Activated naive CD4-positive, alpha-beta T cell treated with anti-CD3 and anti-CD28 coated beads, Interleukin-2, amount 10 ng/mL, durations not matched to agents 7 days and 5 days (primary cell): ENCODE results near the gene HLA-DOA.
A peak's percentile ranks its signal among the peaks of the same experiment; 100 is the strongest.

Source experiments
- CTCF ChIA-PET: fragments of 350-600 bp; sonication (Branson Sonifier 250); formaldehyde crosslinking; loops from one replicate; lab custom pipeline; 2021; ENCODE audit warnings: antibody characterized with exemption; lab: Charles Lee
- DNase-seq: peaks from one replicate; pipeline ENCODE4 v3.0.0-alpha.2; 2020
- H3K27ac Mint-ChIP-seq: one replicate; pipeline ENCODE4 v1.8.0; 2021; ENCODE audit warnings: mild to moderate bottlenecking, moderate library complexity, mixed read lengths
- H3K27me3 Mint-ChIP-seq: one replicate; pipeline ENCODE4 v1.8.0; 2021; ENCODE audit warnings: mild to moderate bottlenecking, mixed read lengths
- H3K36me3 Mint-ChIP-seq: one replicate; pipeline ENCODE4 v1.8.0; 2021; ENCODE audit warnings: mixed read lengths
- H3K4me1 Mint-ChIP-seq: one replicate; pipeline ENCODE4 v1.8.0; 2021; ENCODE audit warnings: mixed read lengths
- H3K4me3 Mint-ChIP-seq: one replicate; pipeline ENCODE4 v1.8.0; 2021; ENCODE audit warnings: mild to moderate bottlenecking, moderate library complexity, mixed read lengths
- H3K9me3 Mint-ChIP-seq: one replicate; pipeline ENCODE4 v1.8.0; 2021; ENCODE audit warnings: mixed read lengths

Gene HLA-DOA

GRCh38 chr6:32979720-32980487 is 29.5 kb downstream of the HLA-DOA start:
- Mint-ChIP-seq H3K4me1 (peaks cover 62% of the 10 kb centered on the region), H3K27me3 (no peaks in the 10 kb centered on the region), H3K36me3 (peaks cover 70% of the 10 kb centered on the region), H3K4me3 (no peak overlapping the region), H3K9me3 (no peaks in the 10 kb centered on the region), H3K27ac (peak overlapping the region; percentile 46)
- CTCF ChIA-PET, result interaction anchor here (1.0 to 4.2 kb wide), 5 partner anchors 13 to 142 kb away, joined by 3 to 16 read pairs (median 3); partner anchors contain the start of gene TAP2
- DNase-seq, result no peak

- no peak overlapping the region for H3K27ac Mint-ChIP-seq
- H3K4me3 Mint-ChIP-seq, result no peak overlapping the region
- no peaks in the 10 kb centered on the region for H3K9me3 Mint-ChIP-seq
- H3K27me3 Mint-ChIP-seq, result no peaks in the 10 kb centered on the region
- peaks cover 88% of the 10 kb centered on the region for H3K36me3 Mint-ChIP-seq
- CTCF ChIA-PET, result interaction anchor here (1.2 to 4.2 kb wide), 3 partner anchors 24 to 139 kb away, joined by 4 to 16 read pairs (median 5); partner anchors contain the start of gene TAP2
- peaks cover 48% of the 10 kb centered on the region for H3K4me1 Mint-ChIP-seq
- no peak for DNase-seq
Observed at GRCh38 chr6:32977953-32978324, 31.5 kb downstream of the HLA-DOA start.

GRCh38 chr6:32977272-32977952 is 32.0 kb downstream of the HLA-DOA start:
- CTCF ChIA-PET, result interaction anchor here (1.2 to 4.2 kb wide), 3 partner anchors 23 to 139 kb away, joined by 4 to 16 read pairs (median 5); partner anchors contain the start of gene TAP2
- H3K4me3 Mint-ChIP-seq, result no peak overlapping the region
- no peak for DNase-seq
- peaks cover 91% of the 10 kb centered on the region for H3K36me3 Mint-ChIP-seq
- H3K4me1 Mint-ChIP-seq, result peaks cover 47% of the 10 kb centered on the region
- peak overlapping the region; percentile 50 for H3K27ac Mint-ChIP-seq
- no peaks in the 10 kb centered on the region for H3K9me3 Mint-ChIP-seq
- peaks cover 1% of the 10 kb centered on the region for H3K27me3 Mint-ChIP-seq

- no peak for DNase-seq
- Mint-ChIP-seq H3K9me3 (no peaks in the 10 kb centered on the region), H3K4me1 (peaks cover 46% of the 10 kb centered on the region), H3K4me3 (peak overlapping the region; percentile 85), H3K27ac (peak overlapping the region; percentile 70), H3K36me3 (peaks cover 91% of the 10 kb centered on the region), H3K27me3 (peaks cover 8% of the 10 kb centered on the region)
- CTCF ChIA-PET, result interaction anchor here (0.6 to 4.1 kb wide), 5 partner anchors 8 to 121 kb away, joined by 4 to 28 read pairs (median 5); no protein-coding TSS in a partner anchor
Observed at GRCh38 chr6:32976334-32977069, 32.9 kb downstream of the HLA-DOA start.

GRCh38 chr6:32975886-32976285 is 33.5 kb downstream of the HLA-DOA start:
- Mint-ChIP-seq H3K27ac (peak overlapping the region; percentile 64), H3K9me3 (no peaks in the 10 kb centered on the region), H3K4me3 (peak overlapping the region; percentile 85), H3K36me3 (peaks cover 94% of the 10 kb centered on the region), H3K4me1 (peaks cover 46% of the 10 kb centered on the region), H3K27me3 (peaks cover 10% of the 10 kb centered on the region)
- CTCF ChIA-PET, result interaction anchor here (0.8 to 4.1 kb wide), 2 partner anchors 8 kb away, joined by 4 to 28 read pairs; no protein-coding TSS in a partner anchor
- no peak for DNase-seq

GRCh38 chr6:32974541-32975308 is 34.7 kb downstream of the HLA-DOA start:
- no peak for DNase-seq
- peak overlapping the region; percentile 71 for H3K27ac Mint-ChIP-seq
- peaks cover 92% of the 10 kb centered on the region for H3K36me3 Mint-ChIP-seq
- CTCF ChIA-PET, result interaction anchor here (1.1 to 13.4 kb wide), 11 partner anchors 9 to 136 kb away, joined by 3 to 240 read pairs (median 6); partner anchors contain the start of genes HLA-DMA, PSMB9, TAP1 and TAP2
- H3K4me1 Mint-ChIP-seq, result peaks cover 41% of the 10 kb centered on the region
- no peaks in the 10 kb centered on the region for H3K9me3 Mint-ChIP-seq
- peaks cover 10% of the 10 kb centered on the region for H3K27me3 Mint-ChIP-seq
- peak overlapping the region; percentile 85 for H3K4me3 Mint-ChIP-seq

- peak; percentile 61 for DNase-seq
- CTCF ChIA-PET, result interaction anchor here (0.6 to 13.4 kb wide), 13 partner anchors 10 to 135 kb away, joined by 3 to 240 read pairs (median 6); partner anchors contain the start of genes HLA-DMA, PSMB9, TAP1 and TAP2
- H3K27ac Mint-ChIP-seq, result peak overlapping the region; percentile 97
- H3K36me3 Mint-ChIP-seq, result peaks cover 89% of the 10 kb centered on the region
- peaks cover 38% of the 10 kb centered on the region for H3K4me1 Mint-ChIP-seq
- H3K9me3 Mint-ChIP-seq, result no peaks in the 10 kb centered on the region
- peaks cover 10% of the 10 kb centered on the region for H3K27me3 Mint-ChIP-seq
- peak overlapping the region; percentile 85 for H3K4me3 Mint-ChIP-seq
Observed at GRCh38 chr6:32974016-32974333, 35.4 kb downstream of the HLA-DOA start.

GRCh38 chr6:32973144-32974015 is 36.0 kb downstream of the HLA-DOA start:
- no peaks in the 10 kb centered on the region for H3K9me3 Mint-ChIP-seq
- CTCF ChIA-PET, result interaction anchor here (0.6 to 13.4 kb wide), 15 partner anchors 9 to 135 kb away, joined by 3 to 240 read pairs (median 4); partner anchors contain the start of genes HLA-DMA, PSMB9, TAP1 and TAP2
- peaks cover 83% of the 10 kb centered on the region for H3K36me3 Mint-ChIP-seq
- peaks cover 10% of the 10 kb centered on the region for H3K27me3 Mint-ChIP-seq
- H3K4me3 Mint-ChIP-seq, result peak overlapping the region; percentile 85
- peak overlapping the region; percentile 97 for H3K27ac Mint-ChIP-seq
- peaks cover 34% of the 10 kb centered on the region for H3K4me1 Mint-ChIP-seq
- DNase-seq, result peak; percentile 57

GRCh38 chr6:32972353-32973143 is 36.8 kb downstream of the HLA-DOA start:
- Mint-ChIP-seq H3K27ac (peak overlapping the region; percentile 97), H3K9me3 (no peaks in the 10 kb centered on the region), H3K27me3 (peaks cover 10% of the 10 kb centered on the region), H3K4me1 (peaks cover 26% of the 10 kb centered on the region), H3K4me3 (peak overlapping the region; percentile 85), H3K36me3 (peaks cover 75% of the 10 kb centered on the region)
- CTCF ChIA-PET, result interaction anchor here (0.9 to 13.4 kb wide), 13 partner anchors 10 to 134 kb away, joined by 3 to 240 read pairs (median 7); partner anchors contain the start of genes HLA-DMA, HLA-DMB, PSMB9 and TAP1
- DNase-seq, result peak; percentile 65

- peaks cover 10% of the 10 kb centered on the region for H3K27me3 Mint-ChIP-seq
- H3K36me3 Mint-ChIP-seq, result peaks cover 67% of the 10 kb centered on the region
- H3K4me3 Mint-ChIP-seq, result peak overlapping the region; percentile 85
- H3K4me1 Mint-ChIP-seq, result peaks cover 25% of the 10 kb centered on the region
- H3K9me3 Mint-ChIP-seq, result no peaks in the 10 kb centered on the region
- CTCF ChIA-PET, result interaction anchor here (0.9 to 13.4 kb wide), 12 partner anchors 12 to 133 kb away, joined by 3 to 240 read pairs (median 7); partner anchors contain the start of genes HLA-DMA, HLA-DMB, PSMB9 and TAP1
- peak overlapping the region; percentile 97 for H3K27ac Mint-ChIP-seq
- peak; percentile 99 for DNase-seq
Observed at GRCh38 chr6:32971581-32972352, 37.6 kb downstream of the HLA-DOA start.

- Mint-ChIP-seq H3K27ac (peak overlapping the region; percentile 97), H3K36me3 (peaks cover 61% of the 10 kb centered on the region), H3K4me3 (peak overlapping the region; percentile 85), H3K27me3 (peaks cover 10% of the 10 kb centered on the region), H3K4me1 (peaks cover 23% of the 10 kb centered on the region), H3K9me3 (no peaks in the 10 kb centered on the region)
- CTCF ChIA-PET, result interaction anchor here (0.9 to 13.4 kb wide), 9 partner anchors 13 to 117 kb away, joined by 3 to 240 read pairs (median 8); partner anchors contain the start of genes HLA-DMA, HLA-DMB, PSMB9 and TAP1
- no peak for DNase-seq
Observed at GRCh38 chr6:32971242-32971580, 38.2 kb downstream of the HLA-DOA start.
